IMR-90 (cell line): ENCODE measurements around the gene SNAPC2. TPM values are rescaled to one million over a fixed set of nuclear protein-coding genes. Genes with fewer than 3 reads are reported as not detected.
A peak's percentile ranks its signal among the peaks of the same experiment; 100 is the strongest.

Experiments
- ATAC-seq: fragments of 200-7000 bp; cut with Tn5 transposase; 2 replicates; pipeline ENCODE4 v1.9.1; 2020; ENCODE audit warnings: low read depth, mild to moderate bottlenecking, moderate library complexity
- BruUV-seq: library from RNA; stranded (reverse); fragments of 400-500 nt; replicated peaks from 2 replicates; lab custom pipeline; 2021; lab: Mats Ljungman, UMichigan
- CTCF ChIA-PET: fragments of 300-600 bp; formaldehyde crosslinking; extraction: SDS; loops from one replicate; lab custom pipeline; 2021; ENCODE audit warnings: antibody characterized with exemption; lab: Yijun Ruan, JAX
- POLR2A ChIA-PET: fragments of 300-600 bp; sonication (Branson Sonifier 250); formaldehyde crosslinking; loops from one replicate; lab custom pipeline; 2022; ENCODE audit warnings: antibody characterized with exemption; ENCODE audit not compliant: unreplicated experiment; lab: Charles Lee
- DNase-seq: peaks from one replicate; pipeline ENCODE4 v3.0.0; 2013
- H2AFZ ChIP-seq: replicated peaks from 2 replicates; pipeline ENCODE3; 2013; ENCODE audit warnings: low read length, mild to moderate bottlenecking; ENCODE audit not compliant: poor library complexity
- H2AK5ac ChIP-seq: 2 replicates; pipeline ENCODE4 v1.6.1; 2013; ENCODE audit warnings: low read depth, low read length, inconsistent platforms
- H2AK9ac ChIP-seq: replicated peaks from 2 replicates; pipeline ENCODE3; 2013; ENCODE audit warnings: mild to moderate bottlenecking, low read depth, low read length, moderate library complexity; ENCODE audit not compliant: poor library complexity
- H2BK120ac ChIP-seq: 2 replicates; pipeline ENCODE4 v1.6.1; 2013; ENCODE audit warnings: low read depth, low read length, inconsistent platforms
- H2BK15ac ChIP-seq: 3 replicates; pipeline ENCODE4 v1.6.1; 2013; ENCODE audit warnings: low read depth, low read length, inconsistent platforms
- H2BK20ac ChIP-seq: 2 replicates; pipeline ENCODE4 v1.6.1; 2013; ENCODE audit warnings: low read depth, mild to moderate bottlenecking, inconsistent platforms, low read length, moderate library complexity
- H2BK5ac ChIP-seq: 2 replicates; pipeline ENCODE4 v1.6.1; 2013; ENCODE audit warnings: mild to moderate bottlenecking, low read depth, low read length, inconsistent platforms; ENCODE audit not compliant: poor library complexity, severe bottlenecking
- H3K14ac ChIP-seq: replicated peaks from 2 replicates; pipeline ENCODE4 v1.6.1; 2013; ENCODE audit warnings: low read depth, low read length, inconsistent platforms
- H3K18ac ChIP-seq: 2 replicates; pipeline ENCODE4 v1.6.1; 2013; ENCODE audit warnings: low read depth, low read length, control low read depth
- H3K23ac ChIP-seq: 2 replicates; pipeline ENCODE4 v1.6.1; 2013; ENCODE audit warnings: low read depth, low read length, inconsistent platforms
- H3K27ac ChIP-seq: 2 replicates; pipeline ENCODE4 v1.5.1; 2013; ENCODE audit warnings: mild to moderate bottlenecking, control low read depth, low read length; ENCODE audit not compliant: insufficient read depth
- H3K27me3 ChIP-seq: 2 replicates; pipeline ENCODE4 v1.6.1; 2013; ENCODE audit warnings: low read length; ENCODE audit not compliant: control insufficient read depth, insufficient read depth
- H3K36me3 ChIP-seq: 2 replicates; pipeline ENCODE4 v1.6.1; 2013; ENCODE audit warnings: low read length, mixed read lengths; ENCODE audit not compliant: control insufficient read depth, insufficient read depth
- H3K4ac ChIP-seq: 2 replicates; pipeline ENCODE4 v1.6.1; 2013; ENCODE audit warnings: low read depth, low read length, inconsistent platforms
- H3K4me1 ChIP-seq: 2 replicates; pipeline ENCODE4 v1.6.1; 2013; ENCODE audit warnings: low read length, mixed read lengths; ENCODE audit not compliant: control insufficient read depth, insufficient read depth
- H3K4me2 ChIP-seq: 2 replicates; pipeline ENCODE4 v1.6.1; 2013; ENCODE audit warnings: low read depth, mild to moderate bottlenecking, control low read depth, low read length, moderate library complexity
- H3K4me3 ChIP-seq: 2 replicates; pipeline ENCODE4 v1.5.1; 2013; ENCODE audit warnings: low read depth, mild to moderate bottlenecking, control low read depth, low read length, moderate library complexity; ENCODE audit not compliant: insufficient read depth
- H3K56ac ChIP-seq: 2 replicates; pipeline ENCODE4 v1.6.1; 2013; ENCODE audit warnings: low read length, inconsistent platforms; ENCODE audit not compliant: insufficient read depth; ENCODE audit errors: extremely low read depth
- H3K79me1 ChIP-seq, 2 experiments: 2 replicates each; pipeline ENCODE4 v1.6.1; 2013; ENCODE audit warnings: low read length in 2 of 2, inconsistent platforms in 1 of 2, low read depth in 1 of 2
- H3K9ac ChIP-seq: 2 replicates; pipeline ENCODE4 v1.6.1; 2013; ENCODE audit warnings: low read depth, low read length, control low read depth
- H3K9me1 ChIP-seq: 2 replicates; pipeline ENCODE4 v1.6.1; 2013; ENCODE audit warnings: low read length, inconsistent platforms; ENCODE audit not compliant: insufficient read depth
- H3K9me3 ChIP-seq: 2 replicates; pipeline ENCODE4 v1.6.1; 2013; ENCODE audit warnings: low read length; ENCODE audit not compliant: control insufficient read depth, insufficient read depth
- H4K20me1 ChIP-seq: 2 replicates; pipeline ENCODE4 v1.6.1; 2013; ENCODE audit warnings: low read length, inconsistent platforms; ENCODE audit not compliant: insufficient read depth
- H4K5ac ChIP-seq: 2 replicates; pipeline ENCODE4 v1.6.1; 2013; ENCODE audit warnings: mild to moderate bottlenecking, low read depth, low read length, control low read depth
- H4K8ac ChIP-seq, 2 experiments: 2 replicates each; pipeline ENCODE4 v1.6.1; 2013; ENCODE audit warnings: low read depth in 2 of 2, low read length in 2 of 2, control low read depth in 1 of 2, inconsistent platforms in 1 of 2
- H4K91ac ChIP-seq: 2 replicates; pipeline ENCODE4 v1.6.1; 2013; ENCODE audit warnings: low read depth, low read length, inconsistent platforms; ENCODE audit not compliant: insufficient read depth
- CEBPB ChIP-seq: IDR thresholded peaks from 2 replicates; pipeline ENCODE4 v1.6.1; 2012; ENCODE audit warnings: low read depth, low read length, improper control_type of control experiment
- CHD1 ChIP-seq: IDR thresholded peaks from 2 replicates; pipeline ENCODE4 v1.6.1; 2012; ENCODE audit warnings: low read depth, low read length, improper control_type of control experiment
- ELK1 ChIP-seq: fragments of 150-350 bp; IDR thresholded peaks from 2 replicates; pipeline ENCODE4 v1.6.1; 2016; ENCODE audit warnings: low read depth, mild to moderate bottlenecking, low read length, moderate library complexity, borderline replicate concordance
- MAFK ChIP-seq: IDR thresholded peaks from 2 replicates; pipeline ENCODE4 v1.6.1; 2012; ENCODE audit warnings: low read depth, low read length, improper control_type of control experiment
- MAZ ChIP-seq: IDR thresholded peaks from 2 replicates; pipeline ENCODE4 v1.6.1; 2012; ENCODE audit warnings: low read depth, mild to moderate bottlenecking, low read length, improper control_type of control experiment, moderate library complexity, borderline replicate concordance
- MXI1 ChIP-seq: IDR thresholded peaks from 2 replicates; pipeline ENCODE4 v1.6.1; 2012; ENCODE audit warnings: low read depth, mild to moderate bottlenecking, low read length, moderate library complexity, borderline replicate concordance
- NFE2L2 ChIP-seq: fragments of 150-350 bp; IDR thresholded peaks from 2 replicates; pipeline ENCODE4 v1.6.1; 2016; ENCODE audit warnings: low read depth, mild to moderate bottlenecking, low read length
- POLR2A ChIP-seq: IDR thresholded peaks from 2 replicates; pipeline ENCODE4 v1.6.1; 2012; ENCODE audit warnings: mild to moderate bottlenecking, low read depth, low read length
- RAD21 ChIP-seq: IDR thresholded peaks from 2 replicates; pipeline ENCODE4 v1.6.1; 2012; ENCODE audit warnings: low read length, improper control_type of control experiment
- RCOR1 ChIP-seq: IDR thresholded peaks from 2 replicates; pipeline ENCODE4 v1.6.1; 2012; ENCODE audit warnings: mild to moderate bottlenecking, low read length, improper control_type of control experiment; ENCODE audit not compliant: insufficient replicate concordance
- RFX5 ChIP-seq: IDR thresholded peaks from 2 replicates; pipeline ENCODE4 v1.8.0; 2012; ENCODE audit warnings: low read depth, mild to moderate bottlenecking, low read length, moderate library complexity
- SMC3 ChIP-seq: fragments of 150-350 bp; IDR thresholded peaks from 2 replicates; pipeline ENCODE4 v1.6.1; 2016; ENCODE audit warnings: low read depth, mild to moderate bottlenecking, antibody characterized with exemption, low read length, moderate library complexity
- WGBS, 2 experiments: methylation state at CpG; one replicate each; pipeline versions ENCODE4 v1.1.5 to v1.1.7; 2013; ENCODE audit warnings: missing lambda C conversion rate in 2 of 2; ENCODE audit not compliant: insufficient read length in 1 of 2; ENCODE audit errors: extremely low coverage in 2 of 2; 5-methylcytosine and 5-hydroxymethylcytosine counted together
- dilution Hi-C: fragments of 300-500 bp; cut with HindIII; formaldehyde crosslinking; loops from one replicate; pipeline ENCODE4 v1.14.3; 2018; ENCODE audit warnings: low sequenced_read_pairs; ENCODE audit not compliant: unreplicated experiment
- in situ Hi-C: fragments of 300-500 bp; cut with MboI; formaldehyde crosslinking; loops from 3 replicates; pipeline ENCODE4 v1.14.3; 2019; ENCODE audit warnings: low sequenced_read_pairs, inconsistent platforms, mixed read lengths
- intact Hi-C: fragments of 100-400 bp; cut with micrococcal nuclease; formaldehyde crosslinking; loops from 2 replicates; pipeline ENCODE4 v1.10.0; 2022
- polyA plus RNA-seq, 3 experiments: library from polyadenylated mRNA; depleted of rRNA; stranded (reverse); fragments of >200 nt; gene quantifications; 2 replicates each; pipeline ENCODE4 v1.2.3, GENCODE V29; 2012; ENCODE audit warnings: low replicate concordance in 1 of 3
- total RNA-seq: library from RNA; depleted of rRNA; stranded (reverse); fragments of >200 nt; gene quantifications from 2 replicates; pipeline ENCODE4 v1.2.3, GENCODE V29; 2012
- TF ChIP-seq, protein P1 (sequence below): conservative IDR thresholded peaks from 2 replicates; pipeline ENCODE4 v1.5.1; 2012; ENCODE audit warnings: mild to moderate bottlenecking, low read depth, low read length, improper control_type of control experiment

SNAPC2 gene
- total and polyA plus RNA-seq, 2 of the 4 experiments (the other 2 are of a cell fraction): 12.5 to 29.2 TPM

DNA sequence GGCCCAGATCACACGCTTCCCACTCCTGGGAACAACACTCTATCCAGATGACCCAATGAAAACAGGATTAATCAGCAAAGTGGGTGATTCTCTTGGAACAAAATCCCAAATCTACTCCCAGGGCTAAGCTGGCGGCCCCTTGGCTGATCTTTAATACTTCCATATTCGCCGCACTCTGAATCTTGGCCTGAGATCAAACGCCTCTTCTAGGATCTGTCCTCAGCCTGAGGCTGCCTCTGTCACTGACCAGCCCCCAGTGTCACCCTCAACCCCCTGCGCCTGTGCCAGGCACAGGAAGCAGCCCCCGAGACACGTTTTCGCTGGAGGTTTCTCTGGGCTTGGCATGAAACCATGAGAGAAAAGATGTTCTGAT lies 8.2 kb downstream of the SNAPC2 start:
- Histone ChIP-seq H4K91ac (peak overlapping the region; percentile 29), H3K4ac (peak overlapping the region; percentile 80), H2BK5ac (peak overlapping the region; percentile 80), H3K4me2 (peak overlapping the region; percentile 6), H3K14ac (no peak overlapping the region; the same call in 1 of the 2 replicates), H3K9me3 (no peaks in the 10 kb centered on the region), H3K79me1 (peaks cover 7 to 17% of the 10 kb centered on the region in 2 experiments; a peak in 2 of 4 replicates), H2AFZ (no peak overlapping the region), H4K8ac (peak overlapping the region; percentile 3 to 72; a peak in 2 of 4 replicates), H3K4me1 (peaks cover 21% of the 10 kb centered on the region), H2BK15ac (peak overlapping the region; percentile 13; the same call in 1 of the 3 replicates), H2AK9ac (peak overlapping the region; percentile 86), H2BK20ac (0 out of 2 replicates have a peak overlapping the region, but pooled peaks have one; percentile 27), H2BK120ac (peak overlapping the region; percentile 23), H3K4me3 (no peak overlapping the region), H3K27ac (peak overlapping the region; percentile 95), H3K9me1 (peaks cover 9% of the 10 kb centered on the region; the same call in 1 of the 2 replicates), H3K36me3 (peaks cover 29% of the 10 kb centered on the region), H3K18ac (peak overlapping the region; percentile 54), H4K5ac (peak overlapping the region; percentile 38), H4K20me1 (peaks cover 15% of the 10 kb centered on the region), H3K56ac (peak overlapping the region; percentile 64; the same call in 1 of the 2 replicates), H3K27me3 (no peaks in the 10 kb centered on the region), H3K9ac (peak overlapping the region; percentile 40), H3K23ac (peak overlapping the region; percentile 13; the same call in 1 of the 2 replicates), H2AK5ac (peak overlapping the region; percentile 90; the same call in 1 of the 2 replicates)
- no peak for ATAC-seq
- TF ChIP-seq CHD1: no peak
- no peak for TF ChIP-seq MAFK
- no peak for TF ChIP-seq MAZ
- TF ChIP-seq RFX5: no peak
- no peak for TF ChIP-seq ELK1
- TF ChIP-seq POLR2A: no peak
- TF ChIP-seq RCOR1: no peak
- TF ChIP-seq, protein P1, sequence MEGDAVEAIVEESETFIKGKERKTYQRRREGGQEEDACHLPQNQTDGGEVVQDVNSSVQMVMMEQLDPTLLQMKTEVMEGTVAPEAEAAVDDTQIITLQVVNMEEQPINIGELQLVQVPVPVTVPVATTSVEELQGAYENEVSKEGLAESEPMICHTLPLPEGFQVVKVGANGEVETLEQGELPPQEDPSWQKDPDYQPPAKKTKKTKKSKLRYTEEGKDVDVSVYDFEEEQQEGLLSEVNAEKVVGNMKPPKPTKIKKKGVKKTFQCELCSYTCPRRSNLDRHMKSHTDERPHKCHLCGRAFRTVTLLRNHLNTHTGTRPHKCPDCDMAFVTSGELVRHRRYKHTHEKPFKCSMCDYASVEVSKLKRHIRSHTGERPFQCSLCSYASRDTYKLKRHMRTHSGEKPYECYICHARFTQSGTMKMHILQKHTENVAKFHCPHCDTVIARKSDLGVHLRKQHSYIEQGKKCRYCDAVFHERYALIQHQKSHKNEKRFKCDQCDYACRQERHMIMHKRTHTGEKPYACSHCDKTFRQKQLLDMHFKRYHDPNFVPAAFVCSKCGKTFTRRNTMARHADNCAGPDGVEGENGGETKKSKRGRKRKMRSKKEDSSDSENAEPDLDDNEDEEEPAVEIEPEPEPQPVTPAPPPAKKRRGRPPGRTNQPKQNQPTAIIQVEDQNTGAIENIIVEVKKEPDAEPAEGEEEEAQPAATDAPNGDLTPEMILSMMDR: no peak
- no peak for TF ChIP-seq CEBPB
- TF ChIP-seq SMC3: no peak
- no peak for TF ChIP-seq MXI1
- no peak for TF ChIP-seq NFE2L2
- no peak for TF ChIP-seq RAD21
- dilution Hi-C loops: no loop called here
- in situ Hi-C loops: no loop called here
- DNase-seq: no peak
- intact Hi-C loops: no loop called here
- ChIA-PET POLR2A (interaction anchor here (0.6 to 1.0 kb wide), 3 partner anchors 9 to 462 kb away, joined by 3 to 5 read pairs (median 4); partner anchors contain the start of gene RAB11B), CTCF (interaction anchor here (0.9 to 1.9 kb wide), 4 partner anchors 11 to 60 kb away, joined by 3 to 10 read pairs (median 4); no protein-coding TSS in a partner anchor)
- BruUV-seq: no TSS peak
- no CpG with 5 or more reads among the region's 9 CpGs for WGBS, 2 experiments
